Liver (tissue), 9 donors: ENCODE measurements around the gene DIP2C. TPM values are rescaled to one million over a fixed set of nuclear protein-coding genes. Genes with fewer than 3 reads are reported as not detected.

Experiments used
- DNase-seq: peaks from one replicate; pipeline ENCODE4 v3.0.0-alpha.2; 2017; ENCODE audit warnings: low spot score
- H3K27ac ChIP-seq, 2 donors: one replicate each; pipeline ENCODE4 v1.7.0; 2013; ENCODE audit warnings: inconsistent platforms in 2 of 2, low read length in 2 of 2, control low read depth in 1 of 2, low read depth in 1 of 2, mild to moderate bottlenecking in 1 of 2
- H3K27me3 ChIP-seq, 4 donors: one replicate each; pipeline versions ENCODE4 v1.6.1 to v1.7.0; 2013; ENCODE audit warnings: low read length in 3 of 4, inconsistent platforms in 1 of 4, mild to moderate bottlenecking in 1 of 4, moderate library complexity in 1 of 4; ENCODE audit not compliant: control insufficient read depth in 4 of 4, insufficient read depth in 4 of 4
- H3K36me3 ChIP-seq, 4 donors: one replicate each; pipeline versions ENCODE4 v1.6.1 to v1.7.0; 2013; ENCODE audit warnings: low read length in 3 of 4, mild to moderate bottlenecking in 3 of 4, low read depth in 1 of 4, moderate library complexity in 1 of 4; ENCODE audit not compliant: control insufficient read depth in 4 of 4, insufficient read depth in 3 of 4
- H3K4me1 ChIP-seq, 4 donors: one replicate each; pipeline versions ENCODE4 v1.6.1 to v1.7.0; 2013; ENCODE audit warnings: low read length in 3 of 4, mild to moderate bottlenecking in 3 of 4, moderate library complexity in 1 of 4; ENCODE audit not compliant: control insufficient read depth in 4 of 4, insufficient read depth in 4 of 4
- H3K4me3 ChIP-seq, 3 donors: one replicate each; pipeline versions ENCODE4 v1.6.1 to v1.7.0; 2013; ENCODE audit warnings: low read length in 3 of 3, control low read depth in 1 of 3, low read depth in 1 of 3, mild to moderate bottlenecking in 1 of 3
- H3K9ac ChIP-seq, 2 donors: one replicate each; pipeline ENCODE4 v1.7.0; 2013; ENCODE audit warnings: low read length in 2 of 2, mild to moderate bottlenecking in 2 of 2, moderate library complexity in 2 of 2, control low read depth in 1 of 2, low read depth in 1 of 2
- H3K9me3 ChIP-seq, 4 donors: one replicate each; pipeline versions ENCODE4 v1.6.1 to v1.7.0; 2013; ENCODE audit warnings: low read length in 3 of 4; ENCODE audit not compliant: control insufficient read depth in 4 of 4
- CTCF ChIP-seq: fragments of 150-350 bp; IDR thresholded peaks from 2 replicates; pipeline ENCODE4 v1.5.1; 2017; ENCODE audit warnings: improper control_type of control experiment, low read depth, low read length; ENCODE audit not compliant: missing input control
- FOXA1 ChIP-seq: IDR thresholded peaks from 2 replicates; pipeline ENCODE4 v1.6.1; 2016; ENCODE audit warnings: antibody characterized with exemption
- FOXA2 ChIP-seq: IDR thresholded peaks from 2 replicates; pipeline ENCODE4 v1.6.1; 2016; ENCODE audit warnings: antibody characterized with exemption
- GABPA ChIP-seq, 2 donors: IDR thresholded peaks in 1 of 2; conservative IDR thresholded peaks in 1 of 2; 2 replicates each; pipeline ENCODE4 v1.6.1; 2016; ENCODE audit warnings: antibody characterized with exemption in 2 of 2, mild to moderate bottlenecking in 1 of 2, moderate library complexity in 1 of 2
- HNF4A ChIP-seq, 2 donors: conservative IDR thresholded peaks; 2 replicates each; pipeline ENCODE4 v1.6.1; 2016; ENCODE audit warnings: antibody characterized with exemption in 2 of 2, mild to moderate bottlenecking in 2 of 2
- HNF4G ChIP-seq: IDR thresholded peaks from 2 replicates; pipeline ENCODE4 v1.6.1; 2016; ENCODE audit warnings: antibody characterized with exemption
- MAX ChIP-seq: IDR thresholded peaks from 2 replicates; pipeline ENCODE4 v1.6.1; 2016; ENCODE audit warnings: antibody characterized with exemption
- RAD21 ChIP-seq, 2 donors: IDR thresholded peaks; 2 replicates each; pipeline ENCODE4 v1.6.1; 2016; ENCODE audit warnings: antibody characterized with exemption in 2 of 2, mild to moderate bottlenecking in 2 of 2
- REST ChIP-seq: IDR thresholded peaks from 2 replicates; pipeline ENCODE4 v1.6.1; 2016; ENCODE audit warnings: antibody characterized with exemption, mild to moderate bottlenecking
- SP1 ChIP-seq: IDR thresholded peaks from 2 replicates; pipeline ENCODE4 v1.6.1; 2018; ENCODE audit warnings: antibody characterized with exemption, mild to moderate bottlenecking
- TAF1 ChIP-seq: conservative IDR thresholded peaks from 2 replicates; pipeline ENCODE4 v1.6.1; 2016; ENCODE audit warnings: antibody characterized with exemption, mild to moderate bottlenecking
- ZBTB33 ChIP-seq: IDR thresholded peaks from 2 replicates; pipeline ENCODE4 v1.6.1; 2016; ENCODE audit warnings: antibody characterized with exemption
- WGBS: extraction: QIAGEN DNeasy Blood & Tissue Kit; methylation state at CpG from one replicate; pipeline ENCODE4 v1.1.7; 2013; 5-methylcytosine and 5-hydroxymethylcytosine counted together
- polyA plus RNA-seq, 2 donors: library from polyadenylated mRNA; stranded (reverse) in 1 of 2; unstranded in 1 of 2; fragments of 200-250 nt in 1 of 2; fragments of >200 nt in 1 of 2; fragmentation: Nextera tagmentation in 1 of 2; extraction: Ambion mirVana in 1 of 2; gene quantifications; one replicate each; pipeline versions ENCODE4 v1.2.1 to v1.2.3, GENCODE V29; 2013 to 2015
- total RNA-seq, 2 donors: library from RNA; depleted of rRNA; stranded (reverse); fragments of >200 nt; gene quantifications; one replicate each; pipeline ENCODE4 v1.2.3, GENCODE V29; 2014
- donor health status: healthy.
- donor health status: healthy.
- donor health status: healthy.
- donor health status: healthy.
- donor health status: healthy.

The DIP2C gene
- total and polyA plus RNA-seq, 4 donors, result 4.2 to 12.2 (median 5.7) TPM

- Histone ChIP-seq H3K27ac (no peak overlapping the region), H3K27me3 (no peaks in the 10 kb centered on the region), H3K4me3 (no peak overlapping the region), H3K4me1 (peaks cover 0 to 1% (median 0%) of the 10 kb centered on the region in 4 donors), H3K9ac (no peak overlapping the region), H3K9me3 (no peaks in the 10 kb centered on the region), H3K36me3 (no peaks in the 10 kb centered on the region)
- WGBS, result 97% methylated on average over 3 of the region's 3 CpGs
- DNase-seq, result no peak
- no peak for TF ChIP-seq CTCF
- TF ChIP-seq RAD21 (IDR thresholded peaks at IDR 0.05), result no peak
- no peak for TF ChIP-seq ZBTB33
- TF ChIP-seq FOXA2, result no peak
- no peak for TF ChIP-seq GABPA (IDR thresholded peaks at IDR 0.05 in 1 of 2, conservative IDR thresholded peaks at IDR 0.05 in 1 of 2)
- TF ChIP-seq MAX, result no peak
- no peak for TF ChIP-seq HNF4A (conservative IDR thresholded peaks at IDR 0.05)
- TF ChIP-seq SP1, result no peak
- no peak for TF ChIP-seq TAF1
- no peak for TF ChIP-seq REST
- TF ChIP-seq HNF4G, result no peak
- no peak for TF ChIP-seq FOXA1
Measured at GRCh38 chr10:232061-232460, 457.4 kb downstream of the DIP2C start.

- Histone ChIP-seq H3K4me3 (no peak overlapping the region), H3K27ac (no peak overlapping the region), H3K36me3 (peaks cover 0 to 3% (median 0%) of the 10 kb centered on the region in 4 donors), H3K4me1 (peaks cover 0 to 1% (median 0%) of the 10 kb centered on the region in 4 donors), H3K9ac (no peak overlapping the region), H3K9me3 (no peaks in the 10 kb centered on the region), H3K27me3 (no peaks in the 10 kb centered on the region)
- WGBS, result 93% methylated on average over 9 of the region's 9 CpGs
- no peak for DNase-seq
- TF ChIP-seq CTCF, result no peak
- TF ChIP-seq RAD21 (IDR thresholded peaks at IDR 0.05), result peak in 1 of 2 donors; percentile 28
Measured at GRCh38 chr10:230758-231157, 458.7 kb downstream of the DIP2C start.
